A549 (cell line): ENCODE results near the gene ZFP69. TPM values are rescaled to one million over a fixed set of nuclear protein-coding genes. Genes with fewer than 3 reads are reported as not detected.

Experiments
- ATAC-seq, 2 experiments: fragments of 200-7000 bp in 1 of 2; fragments of >200 bp in 1 of 2; cut with Nextera tagmentation in 1 of 2; cut with Tn5 transposase in 1 of 2; 3 replicates each; pipeline versions ENCODE4 v1.8.0 to v1.9.1; 2018 to 2020; ENCODE audit warnings: mild to moderate bottlenecking in 1 of 2, moderate library complexity in 1 of 2
- CTCF ChIA-PET: fragments of 300-600 bp; sonication (Branson Sonifier 250); formaldehyde crosslinking; extraction: SDS; loops from one replicate; lab custom pipeline; 2021; ENCODE audit warnings: antibody characterized with exemption, inconsistent platforms; lab: Yijun Ruan, JAX
- POLR2A ChIA-PET: fragments of 350-600 bp; formaldehyde crosslinking; extraction: SDS; loops from one replicate; lab custom pipeline; 2021; ENCODE audit warnings: antibody characterized with exemption, inconsistent platforms; lab: Yijun Ruan, JAX
- DNase-seq, 2 experiments: peaks; one replicate each; pipeline versions ENCODE4 v3.0.0 to v3.0.0-alpha.2; 2011 to 2016; ENCODE audit warnings: low read depth in 1 of 2, low spot score in 1 of 2
- FAIRE-seq: peaks from 2 replicates; lab custom pipeline; 2011; peaks lifted over from hg19 to GRCh38; lab: Jason Lieb, UNC
- H3K27ac ChIP-seq, 2 experiments: fragments of >200 bp; sonication (Bioruptor Twin); formaldehyde crosslinking; 3 replicates each; pipeline ENCODE4 v1.5.1; 2016 to 2017
- H3K4me1 ChIP-seq: fragments of >200 bp; sonication (Bioruptor Twin); formaldehyde crosslinking; 3 replicates; pipeline ENCODE4 v1.6.1; 2016
- H3K4me2 ChIP-seq: fragments of >200 bp; sonication (Bioruptor Twin); formaldehyde crosslinking; 3 replicates; pipeline ENCODE4 v1.6.1; 2016
- H3K4me3 ChIP-seq: fragments of >200 bp; sonication (Bioruptor Twin); formaldehyde crosslinking; 3 replicates; pipeline ENCODE4 v1.5.1; 2016
- H3K9me3 ChIP-seq: fragments of >200 bp; sonication (Bioruptor Twin); formaldehyde crosslinking; 3 replicates; pipeline ENCODE4 v1.6.1; 2016
- ATOH8 ChIP-seq: fragments of 250-450 bp; sonication (Bioruptor Pico); IDR thresholded peaks from 2 replicates; pipeline ENCODE4 v1.5.0; 2020; ENCODE audit warnings: low read depth, mild to moderate bottlenecking, moderate library complexity
- BCL3 ChIP-seq: fragments of >200 bp; sonication (Bioruptor Twin); formaldehyde crosslinking; IDR thresholded peaks from 3 replicates; pipeline ENCODE4 v1.6.1; 2016
- CEBPB ChIP-seq, 2 experiments: fragments of >200 bp in 1 of 2; sonication (Bioruptor Twin) in 1 of 2; formaldehyde crosslinking in 1 of 2; IDR thresholded peaks; 2 replicates each; pipeline ENCODE4 v1.6.1; 2012 to 2016
- CHD2 ChIP-seq: fragments of 150-350 bp; IDR thresholded peaks from 2 replicates; pipeline ENCODE4 v1.6.1; 2014; ENCODE audit warnings: low read length; ENCODE audit not compliant: partially characterized antibody
- CHD4 ChIP-seq: fragments of 200-600 bp; sonication (generic); IDR thresholded peaks from 2 replicates; pipeline ENCODE4 v1.6.1; 2016; ENCODE audit warnings: antibody characterized with exemption, mild to moderate bottlenecking, borderline replicate concordance
- E2F6 ChIP-seq: IDR thresholded peaks from 2 replicates; pipeline ENCODE4 v1.6.1; 2012; ENCODE audit warnings: low read depth, borderline replicate concordance
- EHMT2 ChIP-seq: fragments of 200-600 bp; sonication (generic); IDR thresholded peaks from 2 replicates; pipeline ENCODE4 v1.6.1; 2016; ENCODE audit warnings: antibody characterized with exemption, low read depth, mild to moderate bottlenecking, moderate library complexity
- FOXS1 ChIP-seq: fragments of 250-450 bp; sonication (Bioruptor Pico); IDR thresholded peaks from 2 replicates; pipeline ENCODE4 v1.5.0; 2020; ENCODE audit warnings: mild to moderate bottlenecking, moderate library complexity
- GATA3 ChIP-seq: IDR thresholded peaks from 2 replicates; pipeline ENCODE4 v1.6.1; 2012; ENCODE audit warnings: borderline replicate concordance
- HES2 ChIP-seq: fragments of >200 bp; sonication (Bioruptor Twin); formaldehyde crosslinking; IDR thresholded peaks from 2 replicates; pipeline ENCODE4 v1.6.1; 2016
- MAZ ChIP-seq: fragments of 150-350 bp; IDR thresholded peaks from 2 replicates; pipeline ENCODE4 v1.6.1; 2014; ENCODE audit warnings: antibody characterized with exemption, low read depth, low read length, borderline replicate concordance
- RAD21 ChIP-seq, 2 experiments: fragments of >200 bp in 1 of 2; sonication (Bioruptor Twin) in 1 of 2; formaldehyde crosslinking in 1 of 2; IDR thresholded peaks in 1 of 2; conservative IDR thresholded peaks in 1 of 2; 2 replicates in 1 of 2; 3 replicates in 1 of 2; pipeline ENCODE4 v1.6.1; 2012 to 2018; ENCODE audit warnings: inconsistent platforms in 1 of 2
- SMC3 ChIP-seq: fragments of >200 bp; sonication (Bioruptor Twin); formaldehyde crosslinking; IDR thresholded peaks from 3 replicates; pipeline ENCODE4 v1.6.1; 2018; ENCODE audit warnings: inconsistent platforms
- USF2 ChIP-seq: fragments of 450-650 bp; IDR thresholded peaks from 2 replicates; pipeline ENCODE4 v1.6.1; 2014; ENCODE audit warnings: antibody characterized with exemption
- ZFP36 ChIP-seq: fragments of 450-650 bp; IDR thresholded peaks from 2 replicates; pipeline ENCODE4 v1.6.1; 2014; ENCODE audit warnings: borderline replicate concordance; ENCODE audit not compliant: partially characterized antibody
- ZNF302 ChIP-seq: fragments of 250-450 bp; sonication (Bioruptor Pico); IDR thresholded peaks from 2 replicates; pipeline ENCODE4 v1.9.0; 2021; ENCODE audit warnings: inconsistent platforms, mild to moderate bottlenecking, moderate library complexity
- WGBS: methylation state at CpG from one replicate; pipeline ENCODE4 v1.1.6; 2017; ENCODE audit errors: missing lambda C conversion rate; 5-methylcytosine and 5-hydroxymethylcytosine counted together
- polyA minus RNA-seq: library from RNA; depleted of rRNA, polyadenylated mRNA; stranded (reverse); fragments of >200 nt; gene quantifications from 2 replicates; pipeline ENCODE4 v1.2.3, GENCODE V29; 2011; rRNA and poly(A)+ RNA removed
- polyA plus RNA-seq, 4 experiments: library from polyadenylated mRNA; depleted of rRNA in 3 of 4; stranded (reverse); fragments of >200 nt; fragmentation: RNase III in 1 of 4; extraction: RNeasy Plus Mini Kit Qiagen cat#74134 plus additional on column Dnase treatment in 1 of 4; gene quantifications; 2 replicates in 3 of 4; 3 replicates in 1 of 4; pipeline ENCODE4 v1.2.3, GENCODE V29; 2011 to 2017

ZFP69 gene
- not detected in 2 replicates for polyA plus RNA-seq (2011; rRNA removed)
- polyA plus RNA-seq (2012; cell fraction: cytosol; rRNA removed): not detected in 2 replicates
- not detected in 2 replicates for polyA plus RNA-seq (2012; cell fraction: nucleus; rRNA removed)
- polyA plus RNA-seq (2017; fragmentation: RNase III; extraction: RNeasy Plus Mini Kit Qiagen cat#74134 plus additional on column Dnase treatment): not detected in 3 replicates
- polyA minus RNA-seq: not detected in 2 replicates

- H3K4me1 ChIP-seq: no peaks in the 10 kb centered on the region
- POLR2A ChIA-PET: interaction anchor here (0.6 kb wide), 1 partner anchor 22 kb away, joined by 3 read pairs; no protein-coding TSS in a partner anchor
- peaks cover 46% of the 10 kb centered on the region for H3K9me3 ChIP-seq
- no peak within 1 kb of the TSS for H3K4me2 ChIP-seq
- no peak within 1 kb of the TSS for H3K4me3 ChIP-seq
- no peak within 1 kb of the TSS for H3K27ac ChIP-seq
- no peak for DNase-seq
- TF ChIP-seq E2F6 (no peak), GATA3 (no peak), CHD4 (no peak), ATOH8 (no peak), HES2 (no peak), ZFP36 (no peak), BCL3 (no peak)
- TF ChIP-seq, all 56 proteins: peak for 0
- FAIRE-seq (no peak), ATAC-seq (no peak)
- CTCF ChIA-PET: no interaction called here
- WGBS: 79% methylated on average over 32 of the region's 65 CpGs
These were observed at the start of gene ZFP69 for GRCh38 chr1:40476924-40477677. Gene ZFP69, plus strand, starts transcription at chr1:40477290. Its CDS starts 2,072 bp downstream, at chr1:40479362.

- FAIRE-seq (no peak), ATAC-seq (no peak), DNase-seq (no peak)
- Histone ChIP-seq H3K27ac (no peak overlapping the region), H3K4me2 (no peak overlapping the region), H3K4me1 (no peaks in the 10 kb centered on the region), H3K9me3 (no peaks in the 10 kb centered on the region; the same call in 2 of the 3 replicates), H3K4me3 (no peak overlapping the region)
- CTCF ChIA-PET: interaction anchor here (0.7 kb wide), 1 partner anchor 287 kb away, joined by 4 read pairs; no protein-coding TSS in a partner anchor
- POLR2A ChIA-PET: no interaction called here
- TF ChIP-seq ZFP36 (peak; percentile 28), CEBPB (IDR thresholded peaks at IDR 0.05) (no peak)
These were observed 45.7 kb upstream of the ZFP69 start for GRCh38 chr1:40431385-40431784.

- H3K4me3 ChIP-seq: no peak overlapping the region
- H3K9me3 ChIP-seq: no peaks in the 10 kb centered on the region; the same call in 2 of the 3 replicates
- H3K4me1 ChIP-seq: no peaks in the 10 kb centered on the region
- no peak overlapping the region for H3K4me2 ChIP-seq
- FAIRE-seq (no peak), DNase-seq (no peak), ATAC-seq (no peak)
- 31% methylated on average over 3 of the region's 3 CpGs for WGBS
- H3K27ac ChIP-seq: no peak overlapping the region
- POLR2A ChIA-PET: no interaction called here
- CTCF ChIA-PET: interaction anchor here (0.6 kb wide), 1 partner anchor 392 kb away, joined by 3 read pairs; no protein-coding TSS in a partner anchor
- TF ChIP-seq MAZ: no peak
- no peak for TF ChIP-seq SMC3
- no peak for TF ChIP-seq EHMT2
- TF ChIP-seq RAD21 (conservative IDR thresholded peaks at IDR 0.05 in 1 of 2, IDR thresholded peaks at IDR 0.05 in 1 of 2): no peak
- TF ChIP-seq BCL3: no peak
- TF ChIP-seq USF2: no peak
- no peak for TF ChIP-seq ZNF302
- TF ChIP-seq CHD2: no peak
- no peak for TF ChIP-seq FOXS1 (CRISPR knock-in tag)
These were observed 44.3 kb upstream of the ZFP69 start for GRCh38 chr1:40432644-40433390.
